A673 (cell line): ENCODE data around the gene DLK1.

Experiments used
- CTCF ChIP-seq: fragments of 300-800, 200-600 bp; sonication (generic); conservative IDR thresholded peaks from 2 replicates; pipeline ENCODE4 v1.5.1; 2017; ENCODE audit warnings: low read depth, mild to moderate bottlenecking, antibody characterized with exemption, low read length, moderate library complexity, mixed read lengths
- EZH2 ChIP-seq: fragments of 200-600 bp; sonication (generic); IDR thresholded peaks from 2 replicates; pipeline ENCODE4 v1.6.1; 2017; ENCODE audit warnings: borderline replicate concordance, low read depth, mild to moderate bottlenecking, mixed read lengths, antibody characterized with exemption, low read length; ENCODE audit not compliant: poor library complexity, severe bottlenecking

GRCh38 chr14:100727873-100728240, 1.2 kb downstream of the DLK1 start:
- TF ChIP-seq CTCF: no peak
- peak; percentile 1 for TF ChIP-seq EZH2
